ENCODE data around the gene GPR17.

GPR17 gene

GRCh38 chr2:127678531-127678930 is 32.6 kb downstream of the GPR17 start:
- Histone ChIP-seq H3K4me3 (ENCODE audit: insufficient read depth, low read length, poor library complexity, severe bottlenecking) (no peak overlapping the region), H4K20me1 (ENCODE audit: low read depth, low read length) (no peaks in the 10 kb centered on the region), H3K27ac (ENCODE audit: low read depth, low read length) (no peak overlapping the region), H3K9me3 (ENCODE audit: insufficient read depth, low read length) (no peaks in the 10 kb centered on the region), H2AFZ (ENCODE audit: low read depth, low read length, severe bottlenecking) (no peak overlapping the region), H3K79me2 (ENCODE audit: insufficient read depth, low read length) (no peaks in the 10 kb centered on the region), H3F3A (ENCODE audit: insufficient read depth) (no peaks in the 10 kb centered on the region), H3K4me2 (ENCODE audit: low read depth, low read length, poor library complexity, severe bottlenecking) (no peak overlapping the region), H3K36me3 (ENCODE audit: low read length) (no peaks in the 10 kb centered on the region), H3K9ac (ENCODE audit: low read length) (no peak overlapping the region), H3K27me3 (ENCODE audit: low read length) (no peaks in the 10 kb centered on the region), H3K9me2 (replicated peaks; ENCODE audit: insufficient read depth, low read length) (no peaks in the 10 kb centered on the region)
- TF ChIP-seq CTCF (IDR thresholded peaks at IDR 0.05; ENCODE audit: insufficient read depth, low read length, poor library complexity, severe bottlenecking) (no peak), EZH2phosphoT487 (conservative IDR thresholded peaks at IDR 0.05; ENCODE audit: low read length) (no peak)

- Histone ChIP-seq H2AFZ (ENCODE audit: low read depth, low read length, severe bottlenecking) (no peak overlapping the region), H3F3A (ENCODE audit: insufficient read depth) (no peaks in the 10 kb centered on the region), H4K20me1 (ENCODE audit: low read depth, low read length) (no peaks in the 10 kb centered on the region), H3K9me2 (replicated peaks; ENCODE audit: insufficient read depth, low read length) (no peaks in the 10 kb centered on the region), H3K27ac (ENCODE audit: low read depth, low read length) (no peak overlapping the region), H3K9ac (ENCODE audit: low read length) (no peak overlapping the region), H3K36me3 (ENCODE audit: low read length) (no peaks in the 10 kb centered on the region), H3K4me2 (ENCODE audit: low read depth, low read length, poor library complexity, severe bottlenecking) (no peak overlapping the region), H3K27me3 (ENCODE audit: low read length) (no peaks in the 10 kb centered on the region), H3K79me2 (ENCODE audit: insufficient read depth, low read length) (no peaks in the 10 kb centered on the region), H3K4me3 (ENCODE audit: insufficient read depth, low read length, poor library complexity, severe bottlenecking) (no peak overlapping the region), H3K9me3 (ENCODE audit: insufficient read depth, low read length) (no peaks in the 10 kb centered on the region)
- no peak for TF ChIP-seq CTCF (IDR thresholded peaks at IDR 0.05; ENCODE audit: insufficient read depth, low read length, poor library complexity, severe bottlenecking)
- no peak for TF ChIP-seq EZH2phosphoT487 (conservative IDR thresholded peaks at IDR 0.05; ENCODE audit: low read length)
Observed at GRCh38 chr2:127678991-127679390, 33.0 kb downstream of the GPR17 start.

- Histone ChIP-seq H3K27ac (ENCODE audit: low read depth, low read length) (no peak overlapping the region), H3F3A (ENCODE audit: insufficient read depth) (no peaks in the 10 kb centered on the region), H2AFZ (ENCODE audit: low read depth, low read length, severe bottlenecking) (no peak overlapping the region), H3K79me2 (ENCODE audit: insufficient read depth, low read length) (no peaks in the 10 kb centered on the region), H3K36me3 (ENCODE audit: low read length) (no peaks in the 10 kb centered on the region), H3K4me3 (ENCODE audit: insufficient read depth, low read length, poor library complexity, severe bottlenecking) (no peak overlapping the region), H3K9ac (ENCODE audit: low read length) (no peak overlapping the region), H4K20me1 (ENCODE audit: low read depth, low read length) (no peaks in the 10 kb centered on the region), H3K4me2 (ENCODE audit: low read depth, low read length, poor library complexity, severe bottlenecking) (no peak overlapping the region), H3K9me3 (ENCODE audit: insufficient read depth, low read length) (no peaks in the 10 kb centered on the region), H3K27me3 (ENCODE audit: low read length) (no peaks in the 10 kb centered on the region), H3K9me2 (replicated peaks; ENCODE audit: insufficient read depth, low read length) (no peaks in the 10 kb centered on the region)
- TF ChIP-seq CTCF (IDR thresholded peaks at IDR 0.05; ENCODE audit: insufficient read depth, low read length, poor library complexity, severe bottlenecking), result no peak
- no peak for TF ChIP-seq EZH2phosphoT487 (conservative IDR thresholded peaks at IDR 0.05; ENCODE audit: low read length)
Observed at GRCh38 chr2:127679680-127680361, 33.9 kb downstream of the GPR17 start.

All from SU-DHL-6 (cell line).